Endothelial cell of umbilical vein (primary cell): Measurements from ENCODE around the gene SPSB1. TPM values are rescaled to one million over a fixed set of nuclear protein-coding genes. Genes with fewer than 3 reads are reported as not detected.

ENCODE experiments used
- BruUV-seq: library from RNA; stranded (reverse); fragments of 400-500 nt; replicated peaks from 2 replicates; lab custom pipeline; 2021; lab: Mats Ljungman, UMichigan
- CTCF ChIA-PET: fragments of 300-600, 350-600 bp; sonication (Branson Sonifier 250); formaldehyde crosslinking; loops from one replicate; lab custom pipeline; 2021; ENCODE audit warnings: antibody characterized with exemption, inconsistent platforms; lab: Charles Lee
- POLR2A ChIA-PET: fragments of 300-600, 350-600 bp; sonication (Branson Sonifier 250); formaldehyde crosslinking; loops from one replicate; lab custom pipeline; 2021; ENCODE audit warnings: antibody characterized with exemption, inconsistent platforms; lab: Charles Lee
- DNase-seq: peaks from one replicate; pipeline ENCODE4 v3.0.0-alpha.2; 2011; ENCODE audit warnings: low read depth, low spot score
- FAIRE-seq: peaks from 2 replicates; lab custom pipeline; 2011; peaks lifted over from hg19 to GRCh38; lab: Jason Lieb, UNC
- H2AFZ ChIP-seq: 2 replicates; pipeline ENCODE4 v1.6.0; 2012; ENCODE audit warnings: low read depth, low read length, control low read depth, inconsistent platforms
- H3K27ac ChIP-seq: 2 replicates; pipeline ENCODE4 v1.5.1; 2011; ENCODE audit warnings: low read depth, mild to moderate bottlenecking, control low read depth, low read length, moderate library complexity; ENCODE audit not compliant: insufficient read depth
- H3K27me3 ChIP-seq, 2 experiments: 2 replicates each; pipeline versions ENCODE4 v1.6.0 to v1.6.1; 2011; ENCODE audit warnings: low read length in 2 of 2, mixed read lengths in 1 of 2; ENCODE audit not compliant: control insufficient read depth in 2 of 2, insufficient read depth in 2 of 2
- H3K36me3 ChIP-seq, 2 experiments: 2 replicates in 1 of 2; 3 replicates in 1 of 2; pipeline ENCODE4 v1.5.1; 2011; ENCODE audit warnings: low read length in 2 of 2, mild to moderate bottlenecking in 1 of 2, moderate library complexity in 1 of 2; ENCODE audit not compliant: control insufficient read depth in 2 of 2, insufficient read depth in 2 of 2; ENCODE audit errors: extremely low read depth in 1 of 2
- H3K4me1 ChIP-seq: 3 replicates; pipeline ENCODE4 v1.5.1; 2011; ENCODE audit warnings: mild to moderate bottlenecking, low read length; ENCODE audit not compliant: control insufficient read depth, insufficient read depth; ENCODE audit errors: extremely low read depth
- H3K4me2 ChIP-seq: 2 replicates; pipeline ENCODE4 v1.6.1; 2011; ENCODE audit warnings: low read length, control low read depth, mixed read lengths; ENCODE audit not compliant: insufficient read depth
- H3K4me3 ChIP-seq, 3 experiments: fragments of 200-600 bp in 1 of 3; sonication (generic), shearing (Covaris generic) in 1 of 3; replicated peaks in 1 of 3; 2 replicates each; pipeline ENCODE4 v1.5.1; 2011 to 2016; ENCODE audit warnings: control low read depth in 3 of 3, low read length in 3 of 3, mild to moderate bottlenecking in 2 of 3, inconsistent platforms in 1 of 3, low read depth in 1 of 3, moderate library complexity in 1 of 3; ENCODE audit not compliant: insufficient read depth in 1 of 3
- H3K79me2 ChIP-seq: 2 replicates; pipeline ENCODE4 v1.6.0; 2012; ENCODE audit warnings: low read length, inconsistent platforms; ENCODE audit not compliant: control insufficient read depth, insufficient read depth
- H3K9ac ChIP-seq: replicated peaks from 2 replicates; pipeline ENCODE3; 2011; ENCODE audit warnings: low read length, control low read depth; ENCODE audit not compliant: insufficient read depth; ENCODE audit errors: extremely low read depth
- H3K9me1 ChIP-seq: replicated peaks from 3 replicates; pipeline ENCODE4 v1.6.0; 2011; ENCODE audit warnings: mild to moderate bottlenecking, low read length; ENCODE audit not compliant: control insufficient read depth, insufficient read depth; ENCODE audit errors: extremely low read depth
- H3K9me3 ChIP-seq: replicated peaks from 2 replicates; pipeline ENCODE4 v1.5.1; 2012; ENCODE audit warnings: low read length, inconsistent platforms; ENCODE audit not compliant: control insufficient read depth, insufficient read depth
- H4K20me1 ChIP-seq: replicated peaks from 2 replicates; pipeline ENCODE3; 2011; ENCODE audit warnings: mild to moderate bottlenecking, low read length; ENCODE audit not compliant: control insufficient read depth, insufficient read depth; ENCODE audit errors: extremely low read depth
- CTCF ChIP-seq, 2 donors: IDR thresholded peaks; 1 replicate in 1 of 2; 2 replicates in 1 of 2; pipeline ENCODE4 v1.5.1; 2011; ENCODE audit warnings: low read length in 2 of 2, mild to moderate bottlenecking in 2 of 2, moderate library complexity in 2 of 2, control low read depth in 1 of 2, inconsistent platforms in 1 of 2, low read depth in 1 of 2; ENCODE audit not compliant: insufficient read depth in 1 of 2; ENCODE audit errors: extremely low read depth in 1 of 2
- EZH2 ChIP-seq: IDR thresholded peaks from 2 replicates; pipeline ENCODE4 v1.6.1; 2012; ENCODE audit warnings: borderline replicate concordance, low read depth, mild to moderate bottlenecking, moderate library complexity, low read length, inconsistent platforms; ENCODE audit not compliant: severe bottlenecking
- FOS ChIP-seq: IDR thresholded peaks from 2 replicates; pipeline ENCODE4 v1.6.1; 2011; ENCODE audit warnings: mild to moderate bottlenecking, low read length, moderate library complexity, borderline replicate concordance; ENCODE audit not compliant: insufficient read depth
- GATA2 ChIP-seq: IDR thresholded peaks from 2 replicates; pipeline ENCODE4 v1.7.0; 2011; ENCODE audit warnings: low read depth, mild to moderate bottlenecking, moderate library complexity, mixed read lengths, low read length; ENCODE audit not compliant: insufficient read length, insufficient read depth
- JUN ChIP-seq: IDR thresholded peaks from 2 replicates; pipeline ENCODE4 v1.6.1; 2011; ENCODE audit warnings: borderline replicate concordance, low read depth; ENCODE audit not compliant: insufficient read length, insufficient read depth
- MYC ChIP-seq: IDR thresholded peaks from one replicate; pipeline ENCODE4 v1.6.1; 2011; ENCODE audit warnings: mild to moderate bottlenecking, low read depth, low read length
- POLR2A ChIP-seq: IDR thresholded peaks from 2 replicates; pipeline ENCODE4 v1.6.1; 2012; ENCODE audit warnings: low read depth, mild to moderate bottlenecking, control low read depth, low read length
- POLR2AphosphoS5 ChIP-seq: IDR thresholded peaks from 2 replicates; pipeline ENCODE4 v1.6.1; 2012; ENCODE audit warnings: low read depth, mild to moderate bottlenecking, control low read depth, low read length, moderate library complexity; ENCODE audit not compliant: insufficient read depth
- dilution Hi-C: fragments of 300-500 bp; cut with MboI; formaldehyde crosslinking; loops from one replicate; pipeline ENCODE4 v1.15.0; 2019; ENCODE audit warnings: low sequenced_read_pairs; ENCODE audit not compliant: extremely low pct_ligation_motif_present
- intact Hi-C: fragments of 100-400 bp; cut with micrococcal nuclease; formaldehyde crosslinking; loops from one replicate; pipeline ENCODE4 v1.10.0; 2022
- polyA plus RNA-seq, 4 experiments: library from polyadenylated mRNA; depleted of rRNA in 3 of 4; stranded (reverse) in 3 of 4; unstranded in 1 of 4; fragments of >200 nt; gene quantifications; 2 replicates each; pipeline versions ENCODE4 v1.2.1 to v1.2.3, GENCODE V29; 2011 to 2012; ENCODE audit warnings: missing spikeins in 1 of 4
- total RNA-seq: library from RNA; stranded (reverse); gene quantifications from 2 replicates; pipeline ENCODE4 v1.2.3, GENCODE V29; 2021
- TF ChIP-seq, protein P1 (sequence below): IDR thresholded peaks from 2 replicates; pipeline ENCODE4 v1.6.1; 2011; ENCODE audit not compliant: insufficient read depth, insufficient read length

Gene SPSB1
- total and polyA plus RNA-seq, 2 donors (not counting 3 experiments of a cell fraction or from before 2014, with no cell fraction given), result 41.9 to 61.2 TPM

DNA sequence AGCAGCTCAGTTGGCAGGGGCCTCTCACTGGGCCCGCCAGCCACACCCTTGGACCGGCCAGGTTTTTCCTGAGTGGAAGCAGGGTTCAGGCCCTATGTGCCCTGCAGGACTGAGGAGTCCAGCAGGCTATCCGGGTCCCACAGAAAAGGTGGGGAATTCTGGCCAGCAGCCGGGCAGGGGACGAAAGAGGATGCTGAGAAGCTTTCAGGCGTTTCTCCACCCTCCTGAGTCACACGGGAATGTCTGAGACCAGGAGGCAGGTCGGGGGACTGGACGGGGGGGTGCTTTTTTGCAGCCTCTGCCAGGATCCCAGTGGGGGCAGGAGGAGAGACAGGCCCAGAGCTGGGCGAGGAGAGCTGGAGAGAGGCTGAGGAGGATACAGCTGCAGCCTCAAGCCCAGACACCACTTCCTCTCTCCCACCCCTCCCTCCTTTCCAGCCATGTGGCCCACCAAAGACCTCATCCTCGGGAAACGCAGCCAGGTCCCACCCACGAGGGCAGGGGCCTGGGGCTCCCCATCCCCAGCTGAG, 105.4 kb downstream of the SPSB1 start:
- H3K4me3 ChIP-seq, result no peak overlapping the region
- peak overlapping the region; percentile 78 for H3K9ac ChIP-seq
- H3K9me3 ChIP-seq, result no peaks in the 10 kb centered on the region
- H3K79me2 ChIP-seq, result no peaks in the 10 kb centered on the region
- peak overlapping the region; percentile 98 for H3K27ac ChIP-seq
- FAIRE-seq (peak; percentile 97), DNase-seq (peak; percentile 99)
- no peak overlapping the region for H3K4me2 ChIP-seq
- peaks cover 59% of the 10 kb centered on the region for H3K4me1 ChIP-seq
- H4K20me1 ChIP-seq, result no peaks in the 10 kb centered on the region
- BruUV-seq, result no TSS peak
- H2AFZ ChIP-seq, result peak overlapping the region; percentile 56
- CTCF ChIA-PET, result interaction anchor here (0.9 to 5.3 kb wide), 15 partner anchors 9 to 131 kb away, joined by 4 to 49 read pairs (median 9); no protein-coding TSS in a partner anchor
- no peaks in the 10 kb centered on the region for H3K36me3 ChIP-seq
- H3K9me1 ChIP-seq, result no peaks in the 10 kb centered on the region
- dilution Hi-C loops, result no loop called here
- intact Hi-C loops, result loop anchor here (1.0 to 2.0 kb wide), 6 partner anchors 9 to 106 kb away; partner anchors contain the start of gene SPSB1
- no peaks in the 10 kb centered on the region for H3K27me3 ChIP-seq
- POLR2A ChIA-PET, result interaction anchor here (0.7 to 2.5 kb wide), 5 partner anchors 13 to 43 kb away, joined by 3 to 10 read pairs (median 5); no protein-coding TSS in a partner anchor
- peak; percentile 63 for TF ChIP-seq FOS
- TF ChIP-seq, protein P1, sequence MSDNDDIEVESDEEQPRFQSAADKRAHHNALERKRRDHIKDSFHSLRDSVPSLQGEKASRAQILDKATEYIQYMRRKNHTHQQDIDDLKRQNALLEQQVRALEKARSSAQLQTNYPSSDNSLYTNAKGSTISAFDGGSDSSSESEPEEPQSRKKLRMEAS, result peak; percentile 66
- no peak for TF ChIP-seq EZH2
- TF ChIP-seq CTCF (IDR thresholded peaks at IDR 0.05; ENCODE audit: extremely low read depth in 1 of 2, insufficient read depth in 1 of 2, low read depth in 1 of 2, low read length in 2 of 2), result no peak
- TF ChIP-seq GATA2, result no peak
- TF ChIP-seq JUN, result no peak
- peak; percentile 72 for TF ChIP-seq POLR2A
- peak; percentile 86 for TF ChIP-seq MYC
- peak; percentile 85 for TF ChIP-seq POLR2AphosphoS5
